Brain microvascular endothelial cell (primary cell): Measurements from ENCODE around the gene ZMYND8.

Source experiments
- DNase-seq: peaks from one replicate; pipeline ENCODE4 v3.0.0-alpha.2; 2020
- H3K27ac ChIP-seq: fragments of 250-450 bp; sonication (Bioruptor Pico); 2 replicates; pipeline ENCODE4 v1.5.1; 2020; ENCODE audit warnings: mild to moderate bottlenecking, moderate library complexity
- H3K27me3 ChIP-seq: fragments of 250-450 bp; sonication (Bioruptor Pico); replicated peaks from 2 replicates; pipeline ENCODE4 v1.5.1; 2020; ENCODE audit warnings: mild to moderate bottlenecking
- H3K36me3 ChIP-seq: fragments of 250-450 bp; sonication (Bioruptor Pico); replicated peaks from 2 replicates; pipeline ENCODE4 v1.5.1; 2020; ENCODE audit warnings: mild to moderate bottlenecking
- H3K4me3 ChIP-seq: 2 replicates; pipeline ENCODE4 v1.5.1; 2011; ENCODE audit warnings: low read depth, mild to moderate bottlenecking, control low read depth, low read length, moderate library complexity
- in situ Hi-C: cut with HindIII; loops from 2 replicates; pipeline ENCODE4 v1.10.0; 2017; ENCODE audit warnings: low sequenced_read_pairs, low pct_ligation_motif_present
- TF ChIP-seq, protein P1 (sequence below): IDR thresholded peaks from 2 replicates; pipeline ENCODE4 v1.5.1; 2011; ENCODE audit warnings: low read depth, mild to moderate bottlenecking, moderate library complexity, low read length, control low read depth, inconsistent platforms; ENCODE audit errors: missing control alignments

ZMYND8 gene

GRCh38 chr20:47202733-47203667 lies 153.5 kb downstream of the ZMYND8 start:
- no peaks in the 10 kb centered on the region for H3K27me3 ChIP-seq
- TF ChIP-seq, protein P1, sequence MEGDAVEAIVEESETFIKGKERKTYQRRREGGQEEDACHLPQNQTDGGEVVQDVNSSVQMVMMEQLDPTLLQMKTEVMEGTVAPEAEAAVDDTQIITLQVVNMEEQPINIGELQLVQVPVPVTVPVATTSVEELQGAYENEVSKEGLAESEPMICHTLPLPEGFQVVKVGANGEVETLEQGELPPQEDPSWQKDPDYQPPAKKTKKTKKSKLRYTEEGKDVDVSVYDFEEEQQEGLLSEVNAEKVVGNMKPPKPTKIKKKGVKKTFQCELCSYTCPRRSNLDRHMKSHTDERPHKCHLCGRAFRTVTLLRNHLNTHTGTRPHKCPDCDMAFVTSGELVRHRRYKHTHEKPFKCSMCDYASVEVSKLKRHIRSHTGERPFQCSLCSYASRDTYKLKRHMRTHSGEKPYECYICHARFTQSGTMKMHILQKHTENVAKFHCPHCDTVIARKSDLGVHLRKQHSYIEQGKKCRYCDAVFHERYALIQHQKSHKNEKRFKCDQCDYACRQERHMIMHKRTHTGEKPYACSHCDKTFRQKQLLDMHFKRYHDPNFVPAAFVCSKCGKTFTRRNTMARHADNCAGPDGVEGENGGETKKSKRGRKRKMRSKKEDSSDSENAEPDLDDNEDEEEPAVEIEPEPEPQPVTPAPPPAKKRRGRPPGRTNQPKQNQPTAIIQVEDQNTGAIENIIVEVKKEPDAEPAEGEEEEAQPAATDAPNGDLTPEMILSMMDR: no peak
- H3K36me3 ChIP-seq: peaks cover under 1% of the 10 kb centered on the region
- H3K27ac ChIP-seq: no peak overlapping the region
- no peak overlapping the region for H3K4me3 ChIP-seq
- in situ Hi-C loops: no loop called here
- no peak for DNase-seq

- in situ Hi-C loops: no loop called here
- DNase-seq: no peak
These were observed 155.3 kb downstream of the ZMYND8 start for GRCh38 chr20:47201074-47201730.

DNA sequence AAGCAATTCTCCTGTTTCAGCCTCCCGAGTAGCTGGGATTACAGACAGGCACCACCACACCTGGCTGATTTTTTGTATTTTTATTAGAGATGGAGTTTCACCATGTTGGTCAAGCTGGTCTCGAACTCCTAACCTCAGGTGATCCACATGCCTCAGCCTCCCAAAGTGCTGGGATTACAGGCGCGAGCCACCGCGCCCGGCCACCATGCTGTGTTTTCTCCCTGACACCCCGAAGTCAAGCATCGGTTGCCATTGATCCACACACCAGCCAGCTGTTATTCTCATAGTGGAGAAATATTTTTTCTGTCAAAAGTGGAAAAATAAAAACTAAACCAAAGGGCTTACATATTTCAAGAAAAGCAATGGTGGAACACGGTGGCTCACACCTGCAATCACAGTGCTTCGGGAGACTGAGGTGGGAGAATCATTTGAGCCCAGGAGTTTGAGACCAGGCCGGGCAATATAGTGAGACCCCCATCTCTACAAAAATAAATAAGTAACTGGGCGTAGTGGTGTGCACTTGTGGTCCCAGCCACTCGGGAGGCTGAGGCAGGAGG lies 157.4 kb downstream of the ZMYND8 start:
- Histone ChIP-seq H3K27ac (no peak overlapping the region), H3K36me3 (no peaks in the 10 kb centered on the region), H3K4me3 (no peak overlapping the region), H3K27me3 (no peaks in the 10 kb centered on the region)
- TF ChIP-seq, protein P1: no peak
- in situ Hi-C loops: no loop called here
- no peak for DNase-seq

More at GRCh38 chr20:47201074-47201730, 155.3 kb downstream of the ZMYND8 start:
- Histone ChIP-seq H3K4me3 (no peak overlapping the region), H3K27me3 (no peaks in the 10 kb centered on the region), H3K36me3 (no peaks in the 10 kb centered on the region), H3K27ac (no peak overlapping the region)
- TF ChIP-seq, protein P1: no peak

DNA sequence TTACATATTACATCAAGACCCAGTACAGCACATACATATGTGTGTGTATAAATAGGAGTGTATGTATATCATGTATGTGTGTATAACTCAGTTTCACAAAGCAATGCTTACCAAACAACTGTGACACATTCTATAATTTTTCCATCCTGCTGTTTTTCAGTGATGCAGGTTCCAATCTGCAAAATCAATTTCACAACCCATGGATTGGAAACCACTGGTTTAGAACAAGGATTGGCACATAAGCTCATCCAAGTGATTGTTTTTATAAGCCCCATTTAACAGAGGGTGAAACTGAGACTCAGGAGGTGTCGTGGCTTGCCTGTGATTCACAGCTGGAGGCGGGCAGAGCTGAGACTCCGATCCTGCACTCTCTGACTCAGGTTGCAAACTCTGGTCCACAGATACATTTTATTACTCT lies 158.2 kb downstream of the ZMYND8 start:
- TF ChIP-seq, protein P1: no peak

DNA sequence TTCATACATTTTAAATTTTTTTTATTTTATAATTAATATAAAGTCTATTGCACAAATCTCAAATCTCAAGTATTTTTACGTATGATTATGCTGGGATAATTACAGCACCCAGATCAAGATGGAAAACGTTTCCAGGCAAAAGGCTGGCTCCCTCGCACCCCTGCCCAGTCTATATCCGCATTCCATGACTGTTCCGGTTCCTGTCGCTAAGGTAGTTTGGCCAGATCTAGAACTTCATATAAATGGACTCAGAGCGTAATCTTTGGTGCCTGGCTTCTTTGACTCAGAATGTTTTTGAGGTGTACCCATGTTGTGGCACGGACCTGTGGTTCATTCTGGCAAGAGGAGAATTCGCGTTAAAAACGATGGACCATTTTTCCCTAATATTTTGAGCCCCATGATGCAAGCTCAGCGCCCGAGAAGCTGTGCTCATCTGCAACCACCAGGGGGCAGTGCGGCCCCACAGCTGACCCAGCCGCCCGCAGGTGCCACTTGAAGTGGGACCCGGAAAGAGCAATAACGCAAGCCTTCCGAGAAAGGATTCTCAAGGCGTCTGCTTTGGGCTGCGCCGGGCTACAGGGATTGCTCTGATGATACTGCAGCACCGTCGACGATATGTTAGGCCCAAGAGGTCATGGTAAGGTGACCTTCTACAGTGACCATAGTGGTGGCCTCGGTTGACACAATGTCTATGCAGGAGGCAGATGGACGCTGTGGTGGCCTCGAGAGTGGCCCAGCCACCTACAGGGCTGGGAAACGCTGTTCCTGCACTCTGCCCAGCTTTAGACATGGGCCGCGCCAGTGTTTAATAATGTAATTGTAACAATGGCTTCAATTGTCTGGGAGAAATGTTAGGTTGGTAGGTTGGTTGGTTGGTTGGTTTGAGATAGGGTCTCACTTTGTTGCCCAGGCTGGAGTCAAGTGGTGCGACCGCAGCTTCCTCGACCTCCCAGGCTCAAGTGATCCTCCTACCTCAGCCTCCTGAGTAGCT lies 160.1 kb downstream of the ZMYND8 start:
- H3K4me3 ChIP-seq: no peak overlapping the region
- in situ Hi-C loops: no loop called here
- H3K27me3 ChIP-seq: no peaks in the 10 kb centered on the region
- no peaks in the 10 kb centered on the region for H3K36me3 ChIP-seq
- TF ChIP-seq, protein P1: peak; percentile 96
- peak; percentile 28 for DNase-seq
- H3K27ac ChIP-seq: no peak overlapping the region

More for the DNA sequence above, 158.2 kb downstream of the ZMYND8 start:
- in situ Hi-C loops: no loop called here
- Histone ChIP-seq H3K36me3 (no peaks in the 10 kb centered on the region), H3K27me3 (no peaks in the 10 kb centered on the region), H3K4me3 (no peak overlapping the region), H3K27ac (no peak overlapping the region)
- DNase-seq: no peak
